Panc1 (cell line): ENCODE measurements around the gene COPB2. TPM values are rescaled to one million over a fixed set of nuclear protein-coding genes. Genes with fewer than 3 reads are reported as not detected.

Source experiments
- ATAC-seq: fragments of 200-7000 bp; cut with Tn5 transposase; 2 replicates; pipeline ENCODE4 v1.9.1; 2020; ENCODE audit warnings: mild to moderate bottlenecking, moderate library complexity
- BruUV-seq: library from RNA; stranded (reverse); fragments of 400-500 nt; replicated peaks from 2 replicates; lab custom pipeline; 2021; lab: Mats Ljungman, UMichigan
- CTCF ChIA-PET: fragments of 300-600 bp; sonication (Branson Sonifier 250); formaldehyde crosslinking; loops from one replicate; lab custom pipeline; 2022; ENCODE audit warnings: antibody characterized with exemption; lab: Charles Lee
- POLR2A ChIA-PET: fragments of 300-600 bp; sonication (Branson Sonifier 250); formaldehyde crosslinking; loops from one replicate; lab custom pipeline; 2022; ENCODE audit warnings: antibody characterized with exemption; lab: Charles Lee
- DNase-seq: peaks from one replicate; pipeline ENCODE4 v3.0.0-alpha.2; 2010; ENCODE audit warnings: low read depth, low spot score
- H3K27ac ChIP-seq: 2 replicates; pipeline ENCODE4 v1.5.1; 2011; ENCODE audit warnings: mild to moderate bottlenecking, low read length, inconsistent platforms
- H3K27me3 ChIP-seq: fragments of 200-500 bp; sonication (Bioruptor generic); 2 replicates; pipeline ENCODE4 v1.6.0; 2014; ENCODE audit warnings: low read length, inconsistent platforms; ENCODE audit not compliant: control insufficient read depth, insufficient read depth
- H3K36me3 ChIP-seq: fragments of 200-500 bp; sonication (Bioruptor generic); 2 replicates; pipeline ENCODE4 v1.5.1; 2014; ENCODE audit warnings: inconsistent platforms, mild to moderate bottlenecking, low read length, moderate library complexity; ENCODE audit not compliant: control insufficient read depth, insufficient read depth
- H3K4me1 ChIP-seq: 2 replicates; pipeline ENCODE4 v1.5.1; 2011; ENCODE audit warnings: inconsistent platforms, mild to moderate bottlenecking, low read length, moderate library complexity; ENCODE audit not compliant: control insufficient read depth, insufficient read depth
- H3K4me3 ChIP-seq, 2 experiments: 2 replicates each; pipeline ENCODE4 v1.5.1; 2011 to 2012; ENCODE audit warnings: low read depth in 2 of 2, low read length in 2 of 2, mild to moderate bottlenecking in 2 of 2, inconsistent platforms in 1 of 2, moderate library complexity in 1 of 2
- H3K9me3 ChIP-seq: fragments of 200-500 bp; sonication (Bioruptor generic); 2 replicates; pipeline ENCODE4 v1.5.1; 2014; ENCODE audit warnings: low read depth, mild to moderate bottlenecking, inconsistent platforms, low read length, moderate library complexity; ENCODE audit not compliant: control insufficient read depth, insufficient read depth
- CTCF ChIP-seq: fragments of 450-650 bp; IDR thresholded peaks from 2 replicates; pipeline ENCODE4 v1.5.1; 2017; ENCODE audit warnings: mild to moderate bottlenecking
- POLR2AphosphoS5 ChIP-seq: IDR thresholded peaks from 2 replicates; pipeline ENCODE4 v1.6.1; 2012; ENCODE audit warnings: mild to moderate bottlenecking, low read depth, low read length, moderate library complexity
- REST ChIP-seq, 2 experiments: IDR thresholded peaks; 2 replicates each; pipeline ENCODE4 v1.6.1; 2011 to 2012; ENCODE audit warnings: low read depth in 2 of 2, control low read depth in 1 of 2, low read length in 1 of 2, mild to moderate bottlenecking in 1 of 2, moderate library complexity in 1 of 2; ENCODE audit not compliant: insufficient read depth in 1 of 2
- SIN3A ChIP-seq: IDR thresholded peaks from 2 replicates; pipeline ENCODE4 v1.6.1; 2012; ENCODE audit warnings: low read depth, mild to moderate bottlenecking, low read length, moderate library complexity, borderline replicate concordance; ENCODE audit not compliant: insufficient read depth
- TCF7L2 ChIP-seq: IDR thresholded peaks from 2 replicates; pipeline ENCODE4 v1.6.1; 2011; ENCODE audit warnings: mild to moderate bottlenecking, low read depth, low read length, inconsistent platforms
- in situ Hi-C: cut with HindIII; loops from 2 replicates; pipeline ENCODE4 v1.10.0; 2016; ENCODE audit warnings: low sequenced_read_pairs, low pct_unique_long_range_greater_than_20kb
- intact Hi-C: fragments of 100-400 bp; cut with micrococcal nuclease; formaldehyde crosslinking; loops from one replicate; pipeline ENCODE4 v1.10.0; 2022; ENCODE audit not compliant: unreplicated experiment
- total RNA-seq: library from RNA; stranded (reverse); gene quantifications from one replicate; pipeline ENCODE4 v1.2.1, GENCODE V29; 2021; ENCODE audit not compliant: unreplicated experiment

COPB2 gene
- total RNA-seq, 1 experiment from 2014 or later, result 150 TPM

- POLR2A ChIA-PET, result no interaction called here
- TF ChIP-seq REST (IDR thresholded peaks at IDR 0.05; ENCODE audit: insufficient read depth in 1 of 2, low read depth in 2 of 2, low read length in 1 of 2), result no peak
- no peak for TF ChIP-seq SIN3A
- TF ChIP-seq POLR2AphosphoS5, result no peak
- no peak for TF ChIP-seq TCF7L2
- no peak for TF ChIP-seq CTCF
Observed at GRCh38 chr3:139421460-139421859, 32.0 kb upstream of the COPB2 start.

GRCh38 chr3:139421040-139421439 is 31.6 kb upstream of the COPB2 start:
- H3K9me3 ChIP-seq, result no peaks in the 10 kb centered on the region
- intact Hi-C loops (loop anchor here (10.0 kb wide), 1 partner anchor 514 kb away; the partner anchor contains the start of gene CLSTN2), in situ Hi-C loops (no loop called here)
- no peaks in the 10 kb centered on the region for H3K36me3 ChIP-seq
- no peak for TF ChIP-seq REST (IDR thresholded peaks at IDR 0.05; ENCODE audit: insufficient read depth in 1 of 2, low read depth in 2 of 2, low read length in 1 of 2)
- no peak for TF ChIP-seq TCF7L2
- TF ChIP-seq CTCF, result no peak
- no peak for TF ChIP-seq POLR2AphosphoS5
- no peak for TF ChIP-seq SIN3A
- no peaks in the 10 kb centered on the region for H3K4me1 ChIP-seq
- H3K4me3 ChIP-seq, result no peak overlapping the region
- H3K27me3 ChIP-seq, result no peaks in the 10 kb centered on the region
- no peak overlapping the region for H3K27ac ChIP-seq
- POLR2A ChIA-PET, result no interaction called here
- DNase-seq (no peak), ATAC-seq (no peak)
- CTCF ChIA-PET, result interaction anchor here (0.5 kb wide), 1 partner anchor 18 kb away, joined by 9 read pairs; no protein-coding TSS in a partner anchor
- no TSS peak for BruUV-seq

More at GRCh38 chr3:139421460-139421859, 32.0 kb upstream of the COPB2 start:
- no peak for DNase-seq
- H3K36me3 ChIP-seq, result no peaks in the 10 kb centered on the region
- no peak overlapping the region for H3K27ac ChIP-seq
- no TSS peak for BruUV-seq
- intact Hi-C loops, result loop anchor here (10.0 kb wide), 1 partner anchor 513 kb away; the partner anchor contains the start of gene CLSTN2
- no peak overlapping the region for H3K4me3 ChIP-seq
- H3K9me3 ChIP-seq, result no peaks in the 10 kb centered on the region
- H3K27me3 ChIP-seq, result no peaks in the 10 kb centered on the region
- H3K4me1 ChIP-seq, result no peaks in the 10 kb centered on the region
- ATAC-seq, result no peak
- CTCF ChIA-PET, result interaction anchor here (0.5 kb wide), 1 partner anchor 18 kb away, joined by 9 read pairs; no protein-coding TSS in a partner anchor
- in situ Hi-C loops, result no loop called here
